GM12891 (cell line): ENCODE data around the gene NAIF1.

Source experiments
- DNase-seq: peaks from one replicate; pipeline ENCODE4 v3.0.0; 2011; ENCODE audit warnings: low spot score; ENCODE audit not compliant: insufficient read length
- FAIRE-seq: peaks from 2 replicates; lab custom pipeline; 2011; peaks lifted over from hg19 to GRCh38; lab: Jason Lieb, UNC
- PAX5 ChIP-seq: IDR thresholded peaks from 2 replicates; pipeline ENCODE4 v1.6.1; 2011; ENCODE audit warnings: low read length, moderate library complexity, mild to moderate bottlenecking; ENCODE audit not compliant: insufficient read depth, severe bottlenecking
- POLR2A ChIP-seq: IDR thresholded peaks from 2 replicates; pipeline ENCODE4 v1.6.1; 2011; ENCODE audit warnings: low read depth, low read length, control low read depth
- POLR2AphosphoS5 ChIP-seq: IDR thresholded peaks from 2 replicates; pipeline ENCODE4 v1.6.1; 2011; ENCODE audit warnings: low read depth, low read length, control low read depth
- POU2F2 ChIP-seq: IDR thresholded peaks from 2 replicates; pipeline ENCODE4 v1.6.1; 2011; ENCODE audit warnings: low read depth, mild to moderate bottlenecking, control low read depth, low read length, moderate library complexity
- SPI1 ChIP-seq: IDR thresholded peaks from 2 replicates; pipeline ENCODE4 v1.6.1; 2011; ENCODE audit warnings: low read depth, low read length, control low read depth
- TAF1 ChIP-seq: IDR thresholded peaks from 2 replicates; pipeline ENCODE4 v1.6.1; 2011; ENCODE audit warnings: low read depth, low read length, control low read depth

NAIF1 gene

DNA sequence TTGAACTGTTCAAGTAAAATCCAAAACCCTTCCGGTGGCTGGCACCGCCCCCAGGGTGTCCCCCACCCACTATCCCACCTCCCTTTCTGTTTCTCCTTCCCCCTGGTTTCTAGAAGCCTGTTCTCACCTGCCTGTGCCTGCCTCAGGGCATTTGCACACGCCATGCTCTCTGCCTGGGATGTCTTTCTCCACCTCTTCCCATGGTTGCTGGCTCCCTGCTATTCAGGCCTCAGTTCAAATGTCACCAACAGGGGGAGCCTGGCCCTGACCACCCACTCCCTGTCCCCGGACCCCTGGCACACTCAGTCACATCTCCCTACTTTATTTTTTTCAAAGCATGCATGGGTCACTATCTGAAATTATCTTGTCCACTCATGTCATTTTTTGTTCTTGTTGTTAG lies 46.4 kb downstream of the NAIF1 start:
- no peak for FAIRE-seq
- TF ChIP-seq POLR2AphosphoS5 (no peak), SPI1 (no peak), POLR2A (no peak), PAX5 (no peak), POU2F2 (no peak), TAF1 (no peak)
- DNase-seq: no peak

DNA sequence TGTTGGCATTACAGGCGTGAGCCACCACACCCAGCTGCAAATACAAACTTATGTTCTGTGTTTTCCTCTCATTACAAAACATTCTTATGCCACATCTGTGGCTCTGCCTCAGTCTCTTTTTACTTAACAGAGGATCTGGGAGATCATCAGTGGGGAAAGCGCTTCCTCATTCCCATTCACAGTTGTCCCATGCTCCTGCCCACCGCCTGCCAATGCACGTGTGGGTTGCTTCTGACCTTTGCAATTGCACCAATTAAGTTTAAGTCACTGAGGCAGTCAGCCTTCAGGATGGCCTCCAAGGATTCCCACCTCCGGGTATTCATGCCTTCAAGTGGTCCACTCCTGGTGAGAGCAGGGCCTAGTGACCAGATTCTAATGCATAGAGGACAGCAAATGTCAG lies 51.4 kb downstream of the NAIF1 start:
- FAIRE-seq (no peak), DNase-seq (no peak)
- TF ChIP-seq POLR2AphosphoS5: no peak
- no peak for TF ChIP-seq SPI1
- TF ChIP-seq PAX5: no peak
- no peak for TF ChIP-seq TAF1
- no peak for TF ChIP-seq POU2F2
- no peak for TF ChIP-seq POLR2A
